Measurements from ENCODE around the gene DBNDD2. TPM values are rescaled to one million over a fixed set of nuclear protein-coding genes. Genes with fewer than 3 reads are reported as not detected.

The DBNDD2 gene
- total RNA-seq, 6 experiments from 2014 or later, result 15.2 to 19.5 (median 19.0) TPM

- no peaks in the 10 kb centered on the region for H3K9me3 Mint-ChIP-seq
- H3K27ac Mint-ChIP-seq, result no peak overlapping the region
- H3K4me3 Mint-ChIP-seq, result no peak overlapping the region
- no peaks in the 10 kb centered on the region for H3K36me3 Mint-ChIP-seq (ENCODE audit: low read depth)
- peak; percentile 46 for TF ChIP-seq CTCF (IDR thresholded peaks at IDR 0.05)
- H3K27me3 Mint-ChIP-seq (ENCODE audit: insufficient read depth), result peaks cover 18% of the 10 kb centered on the region
- DNase-seq, result no peak
- no peaks in the 10 kb centered on the region for H3K4me1 Mint-ChIP-seq (ENCODE audit: low read depth)
Observed at GRCh38 chr20:45456632-45457031, 48.5 kb downstream of the DBNDD2 start.

- Mint-ChIP-seq H3K4me3 (no peak overlapping the region), H3K36me3 (ENCODE audit: low read depth) (no peaks in the 10 kb centered on the region), H3K4me1 (ENCODE audit: low read depth) (no peaks in the 10 kb centered on the region), H3K27me3 (ENCODE audit: insufficient read depth) (peaks cover 18% of the 10 kb centered on the region), H3K27ac (no peak overlapping the region), H3K9me3 (no peaks in the 10 kb centered on the region)
- DNase-seq, result peak; percentile 18
- TF ChIP-seq CTCF (IDR thresholded peaks at IDR 0.05), result peak; percentile 56
Observed at GRCh38 chr20:45459606-45460005, 51.5 kb downstream of the DBNDD2 start.

Small RNA genes lying within 50 kb of the gene (microRNA-seq; reads per million reads assigned to microRNA genes)
- 3.9 reads per million for gene MIR6812

Other genes with a start within 250 kb of the DBNDD2 start
- gene PI3, start 233.4 kb upstream of the DBNDD2 start, total RNA-seq (2021; fragmentation: NEBNext Ultra II Directional; extraction: Animal tissue kit (Norgen Biotek cat#: 25700)), result not detected
- gene SEMG1, start 201.3 kb upstream of the DBNDD2 start, total RNA-seq (2021; fragmentation: NEBNext Ultra II Directional; extraction: Animal tissue kit (Norgen Biotek cat#: 25700)), result not detected
- gene SEMG2, start 186.9 kb upstream of the DBNDD2 start, total RNA-seq (2021; fragmentation: NEBNext Ultra II Directional; extraction: Animal tissue kit (Norgen Biotek cat#: 25700)), result not detected
- gene SLPI, start 153.7 kb upstream of the DBNDD2 start, total RNA-seq (2021; fragmentation: NEBNext Ultra II Directional; extraction: Animal tissue kit (Norgen Biotek cat#: 25700)), result under 1 TPM in 2 of 6 experiments, not detected in 4; 0.33 to 0.66 TPM
- gene RBPJL, start 101.4 kb upstream of the DBNDD2 start, total RNA-seq (2021; fragmentation: NEBNext Ultra II Directional; extraction: Animal tissue kit (Norgen Biotek cat#: 25700)), result not detected
- gene MATN4, start 100.0 kb upstream of the DBNDD2 start, total RNA-seq (2021; fragmentation: NEBNext Ultra II Directional; extraction: Animal tissue kit (Norgen Biotek cat#: 25700)), result not detected
- gene SDC4, start 59.9 kb upstream of the DBNDD2 start, total RNA-seq (2021; fragmentation: NEBNext Ultra II Directional; extraction: Animal tissue kit (Norgen Biotek cat#: 25700)), result 100 to 1,000 TPM; 122 to 146 (median 135) TPM
- 10 to 100 TPM; 22.9 to 34.1 (median 27.6) TPM for gene SYS1, start 45.1 kb upstream of the DBNDD2 start, total RNA-seq (2021; fragmentation: NEBNext Ultra II Directional; extraction: Animal tissue kit (Norgen Biotek cat#: 25700))
- not detected for gene TP53TG5, start 30.0 kb upstream of the DBNDD2 start, total RNA-seq (2021; fragmentation: NEBNext Ultra II Directional; extraction: Animal tissue kit (Norgen Biotek cat#: 25700))
- gene PIGT, start 7.9 kb downstream of the DBNDD2 start, total RNA-seq (2021; fragmentation: NEBNext Ultra II Directional; extraction: Animal tissue kit (Norgen Biotek cat#: 25700)), result 10 to 100 TPM; 76.7 to 94.0 (median 81.8) TPM
- under 1 TPM in 1 of 6 experiments, not detected in 5; 0.97 TPM for gene WFDC2, start 61.5 kb downstream of the DBNDD2 start, total RNA-seq (2021; fragmentation: NEBNext Ultra II Directional; extraction: Animal tissue kit (Norgen Biotek cat#: 25700))
- not detected for gene SPINT3, start 107.3 kb downstream of the DBNDD2 start, total RNA-seq (2021; fragmentation: NEBNext Ultra II Directional; extraction: Animal tissue kit (Norgen Biotek cat#: 25700))
- not detected for gene WFDC6, start 131.2 kb downstream of the DBNDD2 start, total RNA-seq (2021; fragmentation: NEBNext Ultra II Directional; extraction: Animal tissue kit (Norgen Biotek cat#: 25700))
- gene EPPIN, start 139.1 kb downstream of the DBNDD2 start, total RNA-seq (2021; fragmentation: NEBNext Ultra II Directional; extraction: Animal tissue kit (Norgen Biotek cat#: 25700)), result not detected
- not detected for gene WFDC8, start 171.0 kb downstream of the DBNDD2 start, total RNA-seq (2021; fragmentation: NEBNext Ultra II Directional; extraction: Animal tissue kit (Norgen Biotek cat#: 25700))
- gene WFDC10A, start 221.4 kb downstream of the DBNDD2 start, total RNA-seq (2021; fragmentation: NEBNext Ultra II Directional; extraction: Animal tissue kit (Norgen Biotek cat#: 25700)), result not detected
- not detected for gene WFDC9, start 223.0 kb downstream of the DBNDD2 start, total RNA-seq (2021; fragmentation: NEBNext Ultra II Directional; extraction: Animal tissue kit (Norgen Biotek cat#: 25700))

Data from HFFc6 (cell line).